ENCODE results near the gene ZHX3. TPM values are rescaled to one million over a fixed set of nuclear protein-coding genes. Genes with fewer than 3 reads are reported as not detected.
A peak's percentile ranks its signal among the peaks of the same experiment; 100 is the strongest.
"Not testable (repeated sequence)": the region's sequence is repeated elsewhere in the genome, so short reads cannot be mapped to it uniquely, and the experiment has no call there.

ZHX3 gene
- total RNA-seq, 1 experiment from 2014 or later: 5.9 TPM

DNA sequence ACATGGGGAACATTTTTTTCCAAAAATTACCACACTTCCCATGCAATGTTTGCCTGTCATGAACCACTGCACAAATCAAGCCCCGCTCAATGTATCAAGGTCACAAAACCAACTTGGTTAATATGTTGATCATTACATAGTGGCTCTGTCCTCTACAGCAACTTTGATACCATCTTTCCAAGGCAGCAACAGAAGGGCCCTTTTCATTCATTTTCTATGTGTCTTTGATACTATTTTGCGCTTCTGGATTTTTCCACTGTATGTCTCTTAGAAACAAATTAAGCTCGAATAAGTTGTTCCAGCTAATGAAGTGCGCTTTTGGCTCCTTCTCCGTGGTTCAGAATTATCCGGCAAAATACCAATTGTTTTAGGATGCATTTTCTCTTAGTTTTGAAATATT lies 1.5 kb downstream of the ZHX3 start:
- DNase-seq: no peak
- Histone ChIP-seq H3K9ac (ENCODE audit: low read length) (peak overlapping the region; percentile 79; the same call in 1 of the 2 replicates), H3K9me2 (replicated peaks; ENCODE audit: insufficient read depth, low read length) (no peaks in the 10 kb centered on the region), H3K36me3 (ENCODE audit: insufficient read depth, low read length) (no peaks in the 10 kb centered on the region), H3K9me3 (ENCODE audit: low read length) (no peaks in the 10 kb centered on the region), H3K27ac (ENCODE audit: low read length) (no peak overlapping the region), H2AFZ (ENCODE audit: low read length) (no peak overlapping the region), H4K20me1 (ENCODE audit: insufficient read depth, low read depth, low read length) (0 out of 2 replicates have a peak, but pooled peaks cover 4% of the 10 kb centered on the region), H3K79me2 (ENCODE audit: low read length) (no peaks in the 10 kb centered on the region), H3K4me1 (ENCODE audit: low read length) (peaks cover 17% of the 10 kb centered on the region), H3K4me2 (ENCODE audit: low read depth, low read length, poor library complexity, severe bottlenecking) (peak overlapping the region; percentile 91), H3K4me3 (ENCODE audit: low read length) (peak overlapping the region; percentile 78; the same call in 1 of the 2 replicates), H3K27me3 (ENCODE audit: low read length) (no peaks in the 10 kb centered on the region; the same call in 1 of the 2 replicates)

DNA sequence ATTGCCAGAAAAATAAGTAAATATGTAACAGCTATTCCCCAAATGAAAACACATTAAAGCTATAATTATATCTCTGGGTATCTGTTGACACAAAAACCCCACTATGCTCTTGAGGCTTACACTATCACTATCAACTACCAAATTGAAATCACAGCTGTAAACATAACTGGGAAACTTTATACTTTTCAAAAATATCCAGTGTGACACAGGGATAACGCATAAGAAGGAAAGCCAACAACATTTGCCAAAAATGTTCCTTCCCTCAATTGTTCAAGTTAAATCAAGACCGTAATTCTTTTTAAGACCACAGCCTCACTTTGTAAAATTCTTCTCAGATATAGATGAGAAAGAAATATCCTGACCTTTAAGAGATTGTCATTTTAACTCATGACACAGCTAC lies 3.1 kb downstream of the ZHX3 start:
- no peaks in the 10 kb centered on the region; the same call in 1 of the 2 replicates for H3K27me3 ChIP-seq (ENCODE audit: low read length)
- H3K27ac ChIP-seq (ENCODE audit: low read length): no peak overlapping the region
- H3K9ac ChIP-seq (ENCODE audit: low read length): no peak overlapping the region
- 0 out of 2 replicates have a peak, but pooled peaks cover 4% of the 10 kb centered on the region for H4K20me1 ChIP-seq (ENCODE audit: insufficient read depth, low read depth, low read length)
- H3K9me3 ChIP-seq (ENCODE audit: low read length): no peaks in the 10 kb centered on the region
- H2AFZ ChIP-seq (ENCODE audit: low read length): no peak overlapping the region
- no peaks in the 10 kb centered on the region for H3K9me2 ChIP-seq (replicated peaks; ENCODE audit: insufficient read depth, low read length)
- no peak overlapping the region for H3K4me2 ChIP-seq (ENCODE audit: low read depth, low read length, poor library complexity, severe bottlenecking)
- no peak for DNase-seq
- no peak overlapping the region for H3K4me3 ChIP-seq (ENCODE audit: low read length)
- peaks cover 17% of the 10 kb centered on the region for H3K4me1 ChIP-seq (ENCODE audit: low read length)
- no peaks in the 10 kb centered on the region for H3K36me3 ChIP-seq (ENCODE audit: insufficient read depth, low read length)
- H3K79me2 ChIP-seq (ENCODE audit: low read length): no peaks in the 10 kb centered on the region

GRCh38 chr20:41312009-41312408 lies 5.5 kb downstream of the ZHX3 start:
- not testable (repeated sequence) for H3K4me2 ChIP-seq (ENCODE audit: low read depth, low read length, poor library complexity, severe bottlenecking); H3K79me2 ChIP-seq (ENCODE audit: low read length); H3K27me3 ChIP-seq (ENCODE audit: low read length); H3K27ac ChIP-seq (ENCODE audit: low read length); H3K9me3 ChIP-seq (ENCODE audit: low read length); H4K20me1 ChIP-seq (ENCODE audit: insufficient read depth, low read depth, low read length); H3K36me3 ChIP-seq (ENCODE audit: insufficient read depth, low read length); H3K4me3 ChIP-seq (ENCODE audit: low read length); H3K9me2 ChIP-seq (replicated peaks; ENCODE audit: insufficient read depth, low read length); DNase-seq; H3K9ac ChIP-seq (ENCODE audit: low read length); H2AFZ ChIP-seq (ENCODE audit: low read length)
- peaks cover 21% of the 10 kb centered on the region for H3K4me1 ChIP-seq (ENCODE audit: low read length)

GRCh38 chr20:41309817-41310216 lies 7.7 kb downstream of the ZHX3 start:
- Histone ChIP-seq H3K36me3 (ENCODE audit: insufficient read depth, low read length) (no peaks in the 10 kb centered on the region), H3K9me3 (ENCODE audit: low read length) (no peaks in the 10 kb centered on the region), H3K27ac (ENCODE audit: low read length) (no peak overlapping the region), H3K27me3 (ENCODE audit: low read length) (no peaks in the 10 kb centered on the region), H3K4me1 (ENCODE audit: low read length) (peaks cover 31% of the 10 kb centered on the region), H2AFZ (ENCODE audit: low read length) (no peak overlapping the region), H3K9me2 (replicated peaks; ENCODE audit: insufficient read depth, low read length) (no peaks in the 10 kb centered on the region), H3K4me3 (ENCODE audit: low read length) (no peak overlapping the region), H3K79me2 (ENCODE audit: low read length) (no peaks in the 10 kb centered on the region), H3K4me2 (ENCODE audit: low read depth, low read length, poor library complexity, severe bottlenecking) (no peak overlapping the region), H3K9ac (ENCODE audit: low read length) (no peak overlapping the region), H4K20me1 (ENCODE audit: insufficient read depth, low read depth, low read length) (0 out of 2 replicates have a peak, but pooled peaks cover 4% of the 10 kb centered on the region)
- DNase-seq: no peak

GRCh38 chr20:41308726-41309413 lies 8.7 kb downstream of the ZHX3 start:
- 0 out of 2 replicates have a peak, but pooled peaks cover under 1% of the 10 kb centered on the region for H4K20me1 ChIP-seq (ENCODE audit: insufficient read depth, low read depth, low read length)
- no peak overlapping the region for H3K4me3 ChIP-seq (ENCODE audit: low read length)
- no peak overlapping the region for H3K9ac ChIP-seq (ENCODE audit: low read length)
- H3K27me3 ChIP-seq (ENCODE audit: low read length): no peaks in the 10 kb centered on the region; the same call in 1 of the 2 replicates
- H3K36me3 ChIP-seq (ENCODE audit: insufficient read depth, low read length): no peaks in the 10 kb centered on the region
- DNase-seq: no peak
- no peak overlapping the region for H2AFZ ChIP-seq (ENCODE audit: low read length)
- H3K79me2 ChIP-seq (ENCODE audit: low read length): no peaks in the 10 kb centered on the region
- H3K27ac ChIP-seq (ENCODE audit: low read length): no peak overlapping the region
- H3K4me2 ChIP-seq (ENCODE audit: low read depth, low read length, poor library complexity, severe bottlenecking): no peak overlapping the region
- H3K9me3 ChIP-seq (ENCODE audit: low read length): no peaks in the 10 kb centered on the region
- no peaks in the 10 kb centered on the region for H3K9me2 ChIP-seq (replicated peaks; ENCODE audit: insufficient read depth, low read length)
- peaks cover 41% of the 10 kb centered on the region for H3K4me1 ChIP-seq (ENCODE audit: low read length)

DNA sequence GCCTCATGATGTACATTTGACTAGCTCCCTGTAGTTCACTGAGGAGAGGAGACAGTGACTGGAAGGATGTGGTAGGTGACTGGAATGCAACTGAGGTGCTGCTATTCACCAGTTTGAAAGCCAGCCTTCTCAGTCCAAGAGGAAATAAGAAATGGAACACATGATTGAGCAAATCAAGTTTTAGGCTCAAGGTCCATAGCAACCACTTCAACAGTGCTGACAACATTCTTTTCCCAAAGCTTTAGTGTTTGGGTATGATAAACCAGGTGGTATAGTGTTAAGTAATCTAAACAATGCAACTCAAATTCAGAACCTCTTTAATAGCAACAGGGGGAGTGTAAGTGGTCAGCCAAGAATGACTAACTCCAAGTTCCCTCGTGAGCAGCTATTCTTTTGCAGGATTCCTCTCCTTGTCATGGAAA lies 9.2 kb downstream of the ZHX3 start:
- no peak for DNase-seq
- no peak overlapping the region for H3K4me3 ChIP-seq (ENCODE audit: low read length)
- no peak overlapping the region for H3K9ac ChIP-seq (ENCODE audit: low read length)
- no peaks in the 10 kb centered on the region for H3K9me3 ChIP-seq (ENCODE audit: low read length)
- H2AFZ ChIP-seq (ENCODE audit: low read length): no peak overlapping the region
- H3K27ac ChIP-seq (ENCODE audit: low read length): no peak overlapping the region
- H3K79me2 ChIP-seq (ENCODE audit: low read length): no peaks in the 10 kb centered on the region
- peaks cover 44% of the 10 kb centered on the region for H3K4me1 ChIP-seq (ENCODE audit: low read length)
- no peaks in the 10 kb centered on the region for H3K9me2 ChIP-seq (replicated peaks; ENCODE audit: insufficient read depth, low read length)
- no peaks in the 10 kb centered on the region for H3K36me3 ChIP-seq (ENCODE audit: insufficient read depth, low read length)
- H3K27me3 ChIP-seq (ENCODE audit: low read length): no peaks in the 10 kb centered on the region; the same call in 1 of the 2 replicates
- H3K4me2 ChIP-seq (ENCODE audit: low read depth, low read length, poor library complexity, severe bottlenecking): no peak overlapping the region
- H4K20me1 ChIP-seq (ENCODE audit: insufficient read depth, low read depth, low read length): peaks cover 6% of the 10 kb centered on the region; the same call in 1 of the 2 replicates

GRCh38 chr20:41307021-41307420 lies 10.5 kb downstream of the ZHX3 start:
- Histone ChIP-seq H3K36me3 (ENCODE audit: insufficient read depth, low read length) (no peaks in the 10 kb centered on the region), H3K4me2 (ENCODE audit: low read depth, low read length, poor library complexity, severe bottlenecking) (peak overlapping the region; percentile 72), H3K27me3 (ENCODE audit: low read length) (no peaks in the 10 kb centered on the region; the same call in 1 of the 2 replicates), H3K9ac (ENCODE audit: low read length) (no peak overlapping the region), H3K4me3 (ENCODE audit: low read length) (peak overlapping the region; percentile 52; the same call in 1 of the 2 replicates), H3K4me1 (ENCODE audit: low read length) (peaks cover 44% of the 10 kb centered on the region), H4K20me1 (ENCODE audit: insufficient read depth, low read depth, low read length) (peaks cover 6% of the 10 kb centered on the region; the same call in 1 of the 2 replicates), H2AFZ (ENCODE audit: low read length) (no peak overlapping the region), H3K9me3 (ENCODE audit: low read length) (no peaks in the 10 kb centered on the region), H3K79me2 (ENCODE audit: low read length) (no peaks in the 10 kb centered on the region), H3K9me2 (replicated peaks; ENCODE audit: insufficient read depth, low read length) (no peaks in the 10 kb centered on the region), H3K27ac (ENCODE audit: low read length) (no peak overlapping the region)
- no peak for DNase-seq

- Histone ChIP-seq H3K4me3 (ENCODE audit: low read length) (peak overlapping the region; percentile 52), H3K4me2 (ENCODE audit: low read depth, low read length, poor library complexity, severe bottlenecking) (peak overlapping the region; percentile 72), H3K9me3 (ENCODE audit: low read length) (no peaks in the 10 kb centered on the region), H3K36me3 (ENCODE audit: insufficient read depth, low read length) (no peaks in the 10 kb centered on the region), H3K9ac (ENCODE audit: low read length) (0 out of 2 replicates have a peak overlapping the region, but pooled peaks have one; percentile 2), H3K4me1 (ENCODE audit: low read length) (peaks cover 44% of the 10 kb centered on the region), H3K27me3 (ENCODE audit: low read length) (no peaks in the 10 kb centered on the region; the same call in 1 of the 2 replicates), H2AFZ (ENCODE audit: low read length) (no peak overlapping the region), H3K79me2 (ENCODE audit: low read length) (no peaks in the 10 kb centered on the region), H3K27ac (ENCODE audit: low read length) (peak overlapping the region; percentile 57), H4K20me1 (ENCODE audit: insufficient read depth, low read depth, low read length) (peaks cover 8% of the 10 kb centered on the region; the same call in 1 of the 2 replicates), H3K9me2 (replicated peaks; ENCODE audit: insufficient read depth, low read length) (no peaks in the 10 kb centered on the region)
- DNase-seq: peak; percentile 86
Measured at GRCh38 chr20:41306061-41306727, 11.3 kb downstream of the ZHX3 start.

All from Karpas-422 (cell line).